ENCODE data around the gene MLANA.

GRCh38 chr9:5915438-5915837, 24.7 kb downstream of the MLANA start:
- TF ChIP-seq, protein P1, sequence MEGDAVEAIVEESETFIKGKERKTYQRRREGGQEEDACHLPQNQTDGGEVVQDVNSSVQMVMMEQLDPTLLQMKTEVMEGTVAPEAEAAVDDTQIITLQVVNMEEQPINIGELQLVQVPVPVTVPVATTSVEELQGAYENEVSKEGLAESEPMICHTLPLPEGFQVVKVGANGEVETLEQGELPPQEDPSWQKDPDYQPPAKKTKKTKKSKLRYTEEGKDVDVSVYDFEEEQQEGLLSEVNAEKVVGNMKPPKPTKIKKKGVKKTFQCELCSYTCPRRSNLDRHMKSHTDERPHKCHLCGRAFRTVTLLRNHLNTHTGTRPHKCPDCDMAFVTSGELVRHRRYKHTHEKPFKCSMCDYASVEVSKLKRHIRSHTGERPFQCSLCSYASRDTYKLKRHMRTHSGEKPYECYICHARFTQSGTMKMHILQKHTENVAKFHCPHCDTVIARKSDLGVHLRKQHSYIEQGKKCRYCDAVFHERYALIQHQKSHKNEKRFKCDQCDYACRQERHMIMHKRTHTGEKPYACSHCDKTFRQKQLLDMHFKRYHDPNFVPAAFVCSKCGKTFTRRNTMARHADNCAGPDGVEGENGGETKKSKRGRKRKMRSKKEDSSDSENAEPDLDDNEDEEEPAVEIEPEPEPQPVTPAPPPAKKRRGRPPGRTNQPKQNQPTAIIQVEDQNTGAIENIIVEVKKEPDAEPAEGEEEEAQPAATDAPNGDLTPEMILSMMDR (IDR thresholded peaks at IDR 0.05; ENCODE audit: low read depth, low read length) = no peak
- TF ChIP-seq EZH2phosphoT487 (IDR thresholded peaks at IDR 0.05; ENCODE audit: low read depth) = no peak

Data from OCI-LY3 (cell line).